ENCODE results near the gene USP2. TPM values are rescaled to one million over a fixed set of nuclear protein-coding genes. Genes with fewer than 3 reads are reported as not detected.

The USP2 gene
- total RNA-seq, 4 donors from 2014 or later, result 0.29 to 28.2 (median 2.1) TPM; not detected in 1

DNA sequence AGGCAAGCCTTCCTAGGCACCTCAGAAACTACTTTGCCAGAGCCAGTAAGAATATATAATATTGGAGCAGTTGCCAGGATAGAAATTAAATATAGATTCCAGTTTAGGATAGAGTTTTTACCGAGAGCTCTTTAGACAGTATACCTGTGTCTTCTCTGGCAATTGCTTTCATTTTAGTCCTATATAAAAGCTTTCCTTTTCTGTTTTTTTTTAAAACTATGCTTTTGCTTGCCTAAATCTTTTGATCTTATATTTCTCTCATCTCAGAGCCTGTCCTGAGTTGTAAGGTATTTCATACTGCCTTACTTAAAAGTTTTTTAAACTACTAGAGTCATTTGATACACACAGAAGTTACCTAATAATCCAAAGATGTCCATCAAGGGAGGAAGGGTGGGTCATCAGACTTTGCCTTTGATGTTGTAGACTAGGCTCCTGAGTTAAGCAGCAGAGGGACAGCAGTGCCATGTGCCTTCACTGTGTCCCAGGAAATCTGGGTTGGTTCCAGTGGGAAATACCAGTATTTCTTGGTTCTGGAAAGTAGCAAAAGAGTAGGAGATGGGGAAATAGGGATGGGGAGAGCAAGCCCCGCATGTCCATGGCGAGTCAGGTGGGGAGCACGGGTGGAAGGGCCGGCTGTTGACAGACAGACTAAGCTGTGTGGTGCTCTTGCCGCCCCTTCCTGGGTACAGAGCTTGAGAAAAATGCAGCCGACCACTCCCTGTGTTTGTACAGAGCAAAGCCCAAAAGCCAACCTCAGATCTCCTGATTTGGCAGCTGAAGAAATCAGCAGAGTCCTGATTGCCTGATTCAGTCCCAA is 75.7 kb downstream of the USP2 start:
- peak overlapping the region; percentile 71 to 82 for H3K27ac ChIP-seq
- no peak for TF ChIP-seq POLR2A (IDR thresholded peaks at IDR 0.05)
- H3K36me3 ChIP-seq, result no peaks in the 10 kb centered on the region
- DNase-seq, result no peak
- no peaks in the 10 kb centered on the region for H3K27me3 ChIP-seq
- H3K9me3 ChIP-seq, result no peaks in the 10 kb centered on the region
- intact Hi-C loops (cut with DNase I; ENCODE audit: low total_unique reads), result no loop called here
- H3K4me3 ChIP-seq, result no peak overlapping the region
- no peaks in the 10 kb centered on the region for H3K4me1 ChIP-seq

Small RNA genes within 50 kb of the gene (microRNA-seq; reads per million reads assigned to microRNA genes)
- gene MIR6756 (ENCODE audit: borderline microRNAs expressed, borderline replicate concordance), result not detected

Small RNA genes within 50 kb of the gene (small RNA-seq; reads per million reads assigned to genes)
- gene AP003396.4 (not detected), gene RF01225 (not detected)

Other genes starting within 250 kb of the USP2 start
- gene ABCG4, start 232.6 kb downstream of the USP2 start, total RNA-seq, result 1 to 10 TPM in 1 of 4 donors, under 1 TPM in 1, not detected in 2; 0.55 to 2.7 TPM
- 10 to 100 TPM in 3 of 4 donors, 1 to 10 TPM in 1; 5.1 to 23.5 (median 16.8) TPM for gene NLRX1, start 213.0 kb downstream of the USP2 start, total RNA-seq
- gene NHERF4, start 196.2 kb downstream of the USP2 start, total RNA-seq, result under 1 TPM in 2 of 4 donors, not detected in 2; under 0.01 to 0.41 TPM
- gene CBL, start 175.4 kb downstream of the USP2 start, total RNA-seq, result 10 to 100 TPM in 3 of 4 donors, 1 to 10 TPM in 1; 10.0 to 39.9 (median 13.0) TPM
- gene MCAM, start 64.6 kb downstream of the USP2 start, total RNA-seq, result 100 to 1,000 TPM; 228 to 564 (median 354) TPM
- gene RNF26, start 47.2 kb downstream of the USP2 start, total RNA-seq, result 10 to 100 TPM in 1 of 4 donors, 1 to 10 TPM in 3; 3.3 to 23.1 (median 6.8) TPM
- gene C1QTNF5, start 40.8 kb downstream of the USP2 start, total RNA-seq, result 10 to 100 TPM in 3 of 4 donors, 1 to 10 TPM in 1; 6.5 to 40.2 (median 35.7) TPM
- under 1 TPM in 2 of 4 donors, not detected in 2; 0.07 to 0.26 TPM for gene MFRP, start 35.0 kb downstream of the USP2 start, total RNA-seq
- 10 to 100 TPM; 10.7 to 88.9 (median 41.3) TPM for gene THY1, start 41.5 kb upstream of the USP2 start, total RNA-seq